Endothelial cell of umbilical vein (primary cell): ENCODE data around the gene TAF8. TPM values are rescaled to one million over a fixed set of nuclear protein-coding genes. Genes with fewer than 3 reads are reported as not detected.

ENCODE experiments used
- BruUV-seq: library from RNA; stranded (reverse); fragments of 400-500 nt; replicated peaks from 2 replicates; lab custom pipeline; 2021; lab: Mats Ljungman, UMichigan
- CTCF ChIA-PET: fragments of 300-600, 350-600 bp; sonication (Branson Sonifier 250); formaldehyde crosslinking; loops from one replicate; lab custom pipeline; 2021; ENCODE audit warnings: antibody characterized with exemption, inconsistent platforms; lab: Charles Lee
- POLR2A ChIA-PET: fragments of 300-600, 350-600 bp; sonication (Branson Sonifier 250); formaldehyde crosslinking; loops from one replicate; lab custom pipeline; 2021; ENCODE audit warnings: antibody characterized with exemption, inconsistent platforms; lab: Charles Lee
- DNase-seq: peaks from one replicate; pipeline ENCODE4 v3.0.0-alpha.2; 2011; ENCODE audit warnings: low read depth, low spot score
- FAIRE-seq: peaks from 2 replicates; lab custom pipeline; 2011; peaks lifted over from hg19 to GRCh38; lab: Jason Lieb, UNC
- H2AFZ ChIP-seq: 2 replicates; pipeline ENCODE4 v1.6.0; 2012; ENCODE audit warnings: low read depth, low read length, control low read depth, inconsistent platforms
- H3K27ac ChIP-seq: 2 replicates; pipeline ENCODE4 v1.5.1; 2011; ENCODE audit warnings: low read depth, mild to moderate bottlenecking, control low read depth, low read length, moderate library complexity; ENCODE audit not compliant: insufficient read depth
- H3K27me3 ChIP-seq, 2 experiments: 2 replicates each; pipeline versions ENCODE4 v1.6.0 to v1.6.1; 2011; ENCODE audit warnings: low read length in 2 of 2, mixed read lengths in 1 of 2; ENCODE audit not compliant: control insufficient read depth in 2 of 2, insufficient read depth in 2 of 2
- H3K36me3 ChIP-seq, 2 experiments: 2 replicates in 1 of 2; 3 replicates in 1 of 2; pipeline ENCODE4 v1.5.1; 2011; ENCODE audit warnings: low read length in 2 of 2, mild to moderate bottlenecking in 1 of 2, moderate library complexity in 1 of 2; ENCODE audit not compliant: control insufficient read depth in 2 of 2, insufficient read depth in 2 of 2; ENCODE audit errors: extremely low read depth in 1 of 2
- H3K4me1 ChIP-seq: 3 replicates; pipeline ENCODE4 v1.5.1; 2011; ENCODE audit warnings: mild to moderate bottlenecking, low read length; ENCODE audit not compliant: control insufficient read depth, insufficient read depth; ENCODE audit errors: extremely low read depth
- H3K4me2 ChIP-seq: 2 replicates; pipeline ENCODE4 v1.6.1; 2011; ENCODE audit warnings: low read length, control low read depth, mixed read lengths; ENCODE audit not compliant: insufficient read depth
- H3K4me3 ChIP-seq, 3 experiments: fragments of 200-600 bp in 1 of 3; sonication (generic), shearing (Covaris generic) in 1 of 3; replicated peaks in 1 of 3; 2 replicates each; pipeline ENCODE4 v1.5.1; 2011 to 2016; ENCODE audit warnings: control low read depth in 3 of 3, low read length in 3 of 3, mild to moderate bottlenecking in 2 of 3, inconsistent platforms in 1 of 3, low read depth in 1 of 3, moderate library complexity in 1 of 3; ENCODE audit not compliant: insufficient read depth in 1 of 3
- H3K79me2 ChIP-seq: 2 replicates; pipeline ENCODE4 v1.6.0; 2012; ENCODE audit warnings: low read length, inconsistent platforms; ENCODE audit not compliant: control insufficient read depth, insufficient read depth
- H3K9ac ChIP-seq: replicated peaks from 2 replicates; pipeline ENCODE3; 2011; ENCODE audit warnings: low read length, control low read depth; ENCODE audit not compliant: insufficient read depth; ENCODE audit errors: extremely low read depth
- H3K9me1 ChIP-seq: replicated peaks from 3 replicates; pipeline ENCODE4 v1.6.0; 2011; ENCODE audit warnings: mild to moderate bottlenecking, low read length; ENCODE audit not compliant: control insufficient read depth, insufficient read depth; ENCODE audit errors: extremely low read depth
- H3K9me3 ChIP-seq: replicated peaks from 2 replicates; pipeline ENCODE4 v1.5.1; 2012; ENCODE audit warnings: low read length, inconsistent platforms; ENCODE audit not compliant: control insufficient read depth, insufficient read depth
- H4K20me1 ChIP-seq: replicated peaks from 2 replicates; pipeline ENCODE3; 2011; ENCODE audit warnings: mild to moderate bottlenecking, low read length; ENCODE audit not compliant: control insufficient read depth, insufficient read depth; ENCODE audit errors: extremely low read depth
- EZH2 ChIP-seq: IDR thresholded peaks from 2 replicates; pipeline ENCODE4 v1.6.1; 2012; ENCODE audit warnings: borderline replicate concordance, low read depth, mild to moderate bottlenecking, moderate library complexity, low read length, inconsistent platforms; ENCODE audit not compliant: severe bottlenecking
- FOS ChIP-seq: IDR thresholded peaks from 2 replicates; pipeline ENCODE4 v1.6.1; 2011; ENCODE audit warnings: mild to moderate bottlenecking, low read length, moderate library complexity, borderline replicate concordance; ENCODE audit not compliant: insufficient read depth
- GATA2 ChIP-seq: IDR thresholded peaks from 2 replicates; pipeline ENCODE4 v1.7.0; 2011; ENCODE audit warnings: low read depth, mild to moderate bottlenecking, moderate library complexity, mixed read lengths, low read length; ENCODE audit not compliant: insufficient read length, insufficient read depth
- JUN ChIP-seq: IDR thresholded peaks from 2 replicates; pipeline ENCODE4 v1.6.1; 2011; ENCODE audit warnings: borderline replicate concordance, low read depth; ENCODE audit not compliant: insufficient read length, insufficient read depth
- MYC ChIP-seq: IDR thresholded peaks from one replicate; pipeline ENCODE4 v1.6.1; 2011; ENCODE audit warnings: mild to moderate bottlenecking, low read depth, low read length
- POLR2A ChIP-seq: IDR thresholded peaks from 2 replicates; pipeline ENCODE4 v1.6.1; 2012; ENCODE audit warnings: low read depth, mild to moderate bottlenecking, control low read depth, low read length
- POLR2AphosphoS5 ChIP-seq: IDR thresholded peaks from 2 replicates; pipeline ENCODE4 v1.6.1; 2012; ENCODE audit warnings: low read depth, mild to moderate bottlenecking, control low read depth, low read length, moderate library complexity; ENCODE audit not compliant: insufficient read depth
- dilution Hi-C: fragments of 300-500 bp; cut with MboI; formaldehyde crosslinking; loops from one replicate; pipeline ENCODE4 v1.15.0; 2019; ENCODE audit warnings: low sequenced_read_pairs; ENCODE audit not compliant: extremely low pct_ligation_motif_present
- intact Hi-C: fragments of 100-400 bp; cut with micrococcal nuclease; formaldehyde crosslinking; loops from one replicate; pipeline ENCODE4 v1.10.0; 2022
- polyA plus RNA-seq, 4 experiments: library from polyadenylated mRNA; depleted of rRNA in 3 of 4; stranded (reverse) in 3 of 4; unstranded in 1 of 4; fragments of >200 nt; gene quantifications; 2 replicates each; pipeline versions ENCODE4 v1.2.1 to v1.2.3, GENCODE V29; 2011 to 2012; ENCODE audit warnings: missing spikeins in 1 of 4
- total RNA-seq: library from RNA; stranded (reverse); gene quantifications from 2 replicates; pipeline ENCODE4 v1.2.3, GENCODE V29; 2021
- TF ChIP-seq, protein P1 (sequence below): IDR thresholded peaks from 2 replicates; pipeline ENCODE4 v1.6.1; 2011; ENCODE audit not compliant: insufficient read depth, insufficient read length
- TF ChIP-seq, protein P2 (sequence below), 2 donors: IDR thresholded peaks; 1 replicate in 1 of 2; 2 replicates in 1 of 2; pipeline ENCODE4 v1.5.1; 2011; ENCODE audit warnings: low read length in 2 of 2, mild to moderate bottlenecking in 2 of 2, moderate library complexity in 2 of 2, control low read depth in 1 of 2, inconsistent platforms in 1 of 2, low read depth in 1 of 2; ENCODE audit not compliant: insufficient read depth in 1 of 2; ENCODE audit errors: extremely low read depth in 1 of 2

The TAF8 gene
- total and polyA plus RNA-seq, 2 donors (not counting 3 experiments of a cell fraction or from before 2014, with no cell fraction given), result 32.9 to 45.4 TPM

DNA sequence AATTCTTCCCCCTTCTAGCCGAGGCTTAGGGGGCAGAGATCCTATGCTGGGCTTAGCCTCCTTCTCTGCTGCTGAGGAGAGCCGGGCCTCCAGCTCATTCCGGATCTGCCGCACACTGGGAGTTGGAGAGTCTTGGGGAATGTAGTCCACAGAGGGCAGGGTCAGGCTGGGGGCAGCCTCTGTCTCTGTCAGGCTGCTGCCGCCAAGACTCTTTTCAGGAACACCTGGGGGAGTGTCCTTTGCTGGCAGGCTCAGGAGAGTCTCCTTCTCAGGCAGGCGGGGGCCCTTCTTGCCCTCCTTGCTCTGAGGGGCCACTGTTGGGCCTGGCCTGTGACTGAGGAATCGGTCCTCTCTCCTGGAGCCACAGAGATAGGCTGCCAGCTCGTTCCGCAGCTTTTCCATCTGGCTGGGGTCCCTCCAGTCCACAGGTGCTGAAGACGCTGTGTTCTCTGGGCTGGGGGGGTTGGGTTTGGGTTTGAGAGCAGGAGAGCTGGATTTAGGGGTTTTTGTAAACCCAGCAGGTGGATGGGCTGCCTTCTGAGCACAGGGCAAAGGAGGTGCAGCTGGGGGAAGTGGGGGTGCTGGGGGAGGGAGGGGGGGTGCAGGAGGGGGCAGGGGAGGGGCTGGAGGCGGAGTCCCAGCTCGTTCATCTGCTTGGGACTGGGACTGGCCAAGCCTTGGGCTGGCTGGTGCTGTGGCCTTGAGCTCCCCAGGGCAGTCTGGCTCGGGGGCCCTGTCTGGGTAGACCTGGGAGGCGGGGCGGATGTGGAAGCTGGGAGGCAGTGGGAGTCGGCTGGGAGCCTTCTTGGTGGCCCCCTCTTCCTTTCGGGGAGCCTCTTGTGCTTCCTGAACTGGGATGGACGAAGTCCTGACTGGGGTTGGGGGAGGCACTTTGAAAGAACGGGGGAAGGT, 56.0 kb downstream of the TAF8 start:
- Histone ChIP-seq H3K9me1 (no peaks in the 10 kb centered on the region), H4K20me1 (no peaks in the 10 kb centered on the region), H3K9ac (no peak overlapping the region), H2AFZ (no peak overlapping the region), H3K9me3 (no peaks in the 10 kb centered on the region), H3K4me3 (no peak overlapping the region), H3K36me3 (no peaks in the 10 kb centered on the region), H3K79me2 (no peaks in the 10 kb centered on the region), H3K27me3 (peaks cover 0 to 1% of the 10 kb centered on the region in 2 experiments), H3K4me1 (no peaks in the 10 kb centered on the region), H3K27ac (no peak overlapping the region), H3K4me2 (no peak overlapping the region)
- FAIRE-seq, result no peak
- POLR2A ChIA-PET, result no interaction called here
- DNase-seq, result no peak
- no TSS peak for BruUV-seq
- intact Hi-C loops (no loop called here), dilution Hi-C loops (no loop called here)
- TF ChIP-seq FOS (no peak), EZH2 (no peak), GATA2 (no peak), MYC (no peak), JUN (no peak), POLR2A (no peak), POLR2AphosphoS5 (no peak)
- TF ChIP-seq, protein P1, sequence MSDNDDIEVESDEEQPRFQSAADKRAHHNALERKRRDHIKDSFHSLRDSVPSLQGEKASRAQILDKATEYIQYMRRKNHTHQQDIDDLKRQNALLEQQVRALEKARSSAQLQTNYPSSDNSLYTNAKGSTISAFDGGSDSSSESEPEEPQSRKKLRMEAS, result no peak
- TF ChIP-seq, protein P2, sequence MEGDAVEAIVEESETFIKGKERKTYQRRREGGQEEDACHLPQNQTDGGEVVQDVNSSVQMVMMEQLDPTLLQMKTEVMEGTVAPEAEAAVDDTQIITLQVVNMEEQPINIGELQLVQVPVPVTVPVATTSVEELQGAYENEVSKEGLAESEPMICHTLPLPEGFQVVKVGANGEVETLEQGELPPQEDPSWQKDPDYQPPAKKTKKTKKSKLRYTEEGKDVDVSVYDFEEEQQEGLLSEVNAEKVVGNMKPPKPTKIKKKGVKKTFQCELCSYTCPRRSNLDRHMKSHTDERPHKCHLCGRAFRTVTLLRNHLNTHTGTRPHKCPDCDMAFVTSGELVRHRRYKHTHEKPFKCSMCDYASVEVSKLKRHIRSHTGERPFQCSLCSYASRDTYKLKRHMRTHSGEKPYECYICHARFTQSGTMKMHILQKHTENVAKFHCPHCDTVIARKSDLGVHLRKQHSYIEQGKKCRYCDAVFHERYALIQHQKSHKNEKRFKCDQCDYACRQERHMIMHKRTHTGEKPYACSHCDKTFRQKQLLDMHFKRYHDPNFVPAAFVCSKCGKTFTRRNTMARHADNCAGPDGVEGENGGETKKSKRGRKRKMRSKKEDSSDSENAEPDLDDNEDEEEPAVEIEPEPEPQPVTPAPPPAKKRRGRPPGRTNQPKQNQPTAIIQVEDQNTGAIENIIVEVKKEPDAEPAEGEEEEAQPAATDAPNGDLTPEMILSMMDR (IDR thresholded peaks at IDR 0.05; ENCODE audit: extremely low read depth in 1 of 2, insufficient read depth in 1 of 2, low read depth in 1 of 2, low read length in 2 of 2), result no peak
- CTCF ChIA-PET, result interaction anchor here (1.1 to 3.3 kb wide), 3 partner anchors 23 to 59 kb away, joined by 4 to 31 read pairs (median 6); no protein-coding TSS in a partner anchor
